ENCODE results near the gene SFTA2. TPM values are rescaled to one million over a fixed set of nuclear protein-coding genes. Genes with fewer than 3 reads are reported as not detected.

The SFTA2 gene
- total RNA-seq, 4 donors from 2014 or later: 1.1 TPM; not detected in 3

GRCh38 chr6:30890646-30891449, 41.1 kb downstream of the SFTA2 start:
- TF ChIP-seq, protein P1, sequence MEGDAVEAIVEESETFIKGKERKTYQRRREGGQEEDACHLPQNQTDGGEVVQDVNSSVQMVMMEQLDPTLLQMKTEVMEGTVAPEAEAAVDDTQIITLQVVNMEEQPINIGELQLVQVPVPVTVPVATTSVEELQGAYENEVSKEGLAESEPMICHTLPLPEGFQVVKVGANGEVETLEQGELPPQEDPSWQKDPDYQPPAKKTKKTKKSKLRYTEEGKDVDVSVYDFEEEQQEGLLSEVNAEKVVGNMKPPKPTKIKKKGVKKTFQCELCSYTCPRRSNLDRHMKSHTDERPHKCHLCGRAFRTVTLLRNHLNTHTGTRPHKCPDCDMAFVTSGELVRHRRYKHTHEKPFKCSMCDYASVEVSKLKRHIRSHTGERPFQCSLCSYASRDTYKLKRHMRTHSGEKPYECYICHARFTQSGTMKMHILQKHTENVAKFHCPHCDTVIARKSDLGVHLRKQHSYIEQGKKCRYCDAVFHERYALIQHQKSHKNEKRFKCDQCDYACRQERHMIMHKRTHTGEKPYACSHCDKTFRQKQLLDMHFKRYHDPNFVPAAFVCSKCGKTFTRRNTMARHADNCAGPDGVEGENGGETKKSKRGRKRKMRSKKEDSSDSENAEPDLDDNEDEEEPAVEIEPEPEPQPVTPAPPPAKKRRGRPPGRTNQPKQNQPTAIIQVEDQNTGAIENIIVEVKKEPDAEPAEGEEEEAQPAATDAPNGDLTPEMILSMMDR (IDR thresholded peaks at IDR 0.05): no peak
- intact Hi-C loops (cut with DNase I; ENCODE audit: low total_unique reads): no loop called here
- Histone ChIP-seq H3K9me3 (no peaks in the 10 kb centered on the region), H3K27ac (no peak overlapping the region), H3K36me3 (no peaks in the 10 kb centered on the region), H3K4me3 (no peak overlapping the region), H3K27me3 (no peaks in the 10 kb centered on the region), H3K4me1 (no peaks in the 10 kb centered on the region)
- DNase-seq: peak; percentile 7 to 11

GRCh38 chr6:30889921-30890645, 41.9 kb downstream of the SFTA2 start:
- Histone ChIP-seq H3K4me3 (no peak overlapping the region), H3K27ac (no peak overlapping the region), H3K9me3 (no peaks in the 10 kb centered on the region), H3K4me1 (peaks cover 0 to 6% of the 10 kb centered on the region in 2 donors), H3K36me3 (no peaks in the 10 kb centered on the region), H3K27me3 (no peaks in the 10 kb centered on the region)
- peak in 1 of 2 donors; percentile 12 for DNase-seq
- TF ChIP-seq POLR2A (IDR thresholded peaks at IDR 0.05): no peak
- TF ChIP-seq, protein P1 (IDR thresholded peaks at IDR 0.05): no peak
- intact Hi-C loops (cut with DNase I; ENCODE audit: low total_unique reads): loop anchor here (10.0 kb wide), 1 partner anchor 215 kb away; the partner anchor contains the start of gene DHX16

DNA sequence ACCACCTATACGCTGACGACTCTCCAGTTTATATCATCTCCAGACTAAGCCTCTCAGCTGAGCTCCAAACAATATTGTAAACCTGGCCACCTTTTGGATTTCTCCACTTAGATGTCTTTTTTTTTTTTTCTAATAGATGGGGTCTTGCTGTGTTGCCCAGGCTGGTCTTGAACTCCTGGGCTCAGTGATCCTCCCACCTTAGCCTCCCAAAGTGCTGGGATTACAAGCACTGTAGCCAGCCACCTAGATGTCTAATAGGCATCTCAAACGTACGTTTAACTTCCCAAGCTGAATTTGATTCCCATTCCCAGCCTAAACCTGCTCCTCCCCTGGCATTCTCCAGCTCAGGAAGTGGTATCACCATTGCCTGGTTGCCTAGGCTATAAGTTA, 42.5 kb downstream of the SFTA2 start:
- TF ChIP-seq, protein P1 (IDR thresholded peaks at IDR 0.05): no peak
- TF ChIP-seq POLR2A (IDR thresholded peaks at IDR 0.05): no peak
- Histone ChIP-seq H3K9me3 (no peaks in the 10 kb centered on the region), H3K4me1 (peaks cover 0 to 8% of the 10 kb centered on the region in 2 donors), H3K27me3 (no peaks in the 10 kb centered on the region), H3K36me3 (no peaks in the 10 kb centered on the region), H3K27ac (no peak overlapping the region), H3K4me3 (no peak overlapping the region)
- intact Hi-C loops (cut with DNase I; ENCODE audit: low total_unique reads): loop anchor here (10.0 kb wide), 1 partner anchor 215 kb away; the partner anchor contains the start of gene DHX16
- DNase-seq: no peak

- Histone ChIP-seq H3K27me3 (no peaks in the 10 kb centered on the region), H3K36me3 (no peaks in the 10 kb centered on the region), H3K9me3 (no peaks in the 10 kb centered on the region), H3K4me3 (no peak overlapping the region), H3K27ac (peak overlapping the region; percentile 6 to 16), H3K4me1 (peaks cover 0 to 8% of the 10 kb centered on the region in 2 donors)
- TF ChIP-seq, protein P1 (IDR thresholded peaks at IDR 0.05): no peak
- no peak for TF ChIP-seq POLR2A (IDR thresholded peaks at IDR 0.05)
- no peak for DNase-seq
- intact Hi-C loops (cut with DNase I; ENCODE audit: low total_unique reads): loop anchor here (10.0 kb wide), 1 partner anchor 214 kb away; the partner anchor contains the start of gene DHX16
These were observed 43.0 kb downstream of the SFTA2 start for GRCh38 chr6:30888816-30889495.

Data from uterus (tissue), 4 donors.